NCI-H1694 treated with DMSO at 0.1 percent for 48 hours (cell line): ENCODE results near the gene EXOC3.
"Not testable (repeated sequence)": the region's sequence is repeated elsewhere in the genome, so short reads cannot be mapped to it uniquely, and the experiment has no call there.

Experiments used
- DNase-seq: peaks from one replicate; lab custom pipeline; 2025; lab: John Stamatoyannopoulos, UW

Gene EXOC3

DNA sequence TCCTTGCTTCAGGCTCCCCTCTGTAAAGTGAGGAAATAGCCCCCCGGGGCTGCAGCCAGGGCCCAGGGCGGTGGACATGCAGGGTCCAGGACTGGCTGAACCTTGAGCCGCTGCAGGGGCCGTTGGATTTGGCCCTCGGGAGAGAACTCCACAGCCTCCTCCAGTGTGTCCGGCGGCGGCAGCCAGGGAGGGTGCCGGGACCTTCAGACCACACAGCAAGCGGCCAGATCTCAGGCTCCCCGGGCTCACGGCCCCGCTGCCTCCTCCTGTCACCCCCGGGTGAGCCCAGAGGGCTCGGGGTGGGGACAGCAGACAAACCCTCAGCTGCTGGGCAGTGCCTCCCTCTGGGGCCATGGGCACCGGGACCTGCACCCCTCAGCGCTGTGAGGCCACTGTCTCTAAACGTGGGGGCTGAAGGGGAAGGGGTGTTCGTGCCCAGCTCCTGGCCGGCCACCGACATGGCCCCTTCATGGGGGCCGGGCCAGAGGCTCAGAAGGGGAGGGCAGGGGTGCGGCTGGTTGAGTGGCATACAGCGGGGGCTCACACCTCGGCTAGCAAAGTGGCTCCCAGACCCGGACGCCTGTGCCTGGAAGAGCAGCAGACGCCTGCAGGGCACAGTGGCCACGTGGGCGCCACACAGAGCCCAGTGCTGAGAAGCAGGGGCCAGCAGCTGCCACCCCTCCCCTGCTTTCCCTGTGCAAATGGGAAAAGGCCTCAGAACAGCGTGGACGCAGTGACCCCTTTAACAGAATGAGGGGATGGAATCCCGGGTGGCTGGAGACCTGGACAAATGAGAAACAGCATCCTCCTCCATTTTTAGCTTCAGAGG, 61.6 kb downstream of the EXOC3 start:
- DNase-seq = no peak

DNA sequence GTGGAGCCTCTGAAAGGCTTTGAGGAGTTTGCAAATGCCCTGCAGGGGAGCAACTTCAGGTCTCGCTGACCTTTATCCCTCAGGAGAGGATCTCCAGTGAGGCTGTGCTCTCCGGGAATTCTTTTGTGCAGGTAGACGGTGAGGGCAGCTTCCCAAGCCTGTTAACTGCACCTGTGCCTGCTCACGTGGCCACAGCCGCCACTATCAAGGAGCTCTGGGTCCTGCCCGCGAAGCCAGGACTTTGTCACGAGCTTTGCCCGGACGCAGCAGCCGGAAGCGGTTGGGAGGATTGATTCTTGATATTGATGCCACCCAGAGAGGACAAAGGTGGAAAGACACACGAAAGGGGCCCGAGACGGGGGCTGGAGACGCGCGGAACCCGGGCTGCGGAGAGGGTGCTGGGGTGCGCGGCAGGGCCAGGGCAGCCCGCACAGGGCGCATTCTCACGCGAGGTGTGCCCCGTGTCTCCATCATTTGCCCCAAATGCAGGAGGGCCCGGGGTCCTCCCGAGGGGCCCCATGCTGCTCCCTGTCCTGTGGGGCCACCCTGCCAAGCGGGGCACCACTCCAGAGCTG, 63.1 kb downstream of the EXOC3 start:
- no peak for DNase-seq

DNA sequence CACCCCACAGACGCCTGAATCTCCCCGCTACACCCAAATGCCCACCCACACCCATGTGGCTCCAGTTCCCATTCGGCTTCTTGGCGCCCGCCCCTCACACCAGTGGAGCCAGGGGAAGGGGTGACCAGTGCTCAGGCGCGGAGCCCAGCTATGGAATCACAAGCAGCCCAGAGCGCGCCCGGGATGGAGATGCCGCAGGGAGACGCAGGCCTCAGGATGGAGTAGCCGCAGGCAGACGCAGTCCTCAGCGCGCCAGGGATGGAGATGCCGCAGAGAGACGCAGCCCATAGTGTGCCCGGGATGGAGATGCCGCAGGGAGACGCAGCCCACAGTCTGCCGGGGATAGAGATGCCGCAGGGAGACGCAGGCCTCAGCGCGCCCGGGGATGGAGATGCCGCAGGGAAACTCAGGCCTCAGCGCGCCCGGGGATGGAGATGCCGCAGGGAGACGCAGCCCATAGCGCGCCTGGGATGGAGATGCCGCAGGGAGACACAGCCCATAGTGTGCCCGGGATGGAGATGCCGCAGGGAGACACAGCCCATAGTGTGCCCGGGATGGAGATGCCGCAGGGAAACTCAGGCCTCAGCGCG, 65.1 kb downstream of the EXOC3 start:
- not testable (repeated sequence) for DNase-seq

DNA sequence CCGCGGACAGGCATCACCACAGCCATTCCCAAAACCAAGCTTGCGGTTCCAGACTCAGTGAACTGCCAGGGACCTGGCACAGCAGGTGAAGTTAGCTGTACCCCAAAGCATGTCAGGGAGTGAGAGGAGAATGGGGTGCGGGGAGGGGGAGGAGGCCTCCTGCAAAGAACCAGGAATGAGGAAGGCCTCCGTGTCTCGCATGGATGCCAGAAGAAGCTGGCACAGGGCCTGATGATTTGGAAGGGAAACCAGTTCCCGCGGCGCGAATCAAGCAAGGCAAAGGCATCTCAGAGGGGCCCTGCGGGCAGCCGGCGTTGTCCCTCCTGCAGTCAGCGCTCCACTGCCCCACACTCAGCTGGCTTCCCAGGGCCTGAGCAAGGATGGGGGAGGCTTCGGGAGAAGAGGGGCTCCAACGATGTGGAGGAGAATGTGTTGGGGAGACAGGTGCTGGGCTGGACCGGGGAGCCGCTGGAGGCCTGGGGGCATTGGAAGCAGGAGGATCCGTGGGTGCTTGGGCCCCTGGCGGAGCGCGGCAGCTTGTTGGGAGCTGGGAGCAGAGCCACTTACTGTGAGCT, 66.7 kb downstream of the EXOC3 start:
- DNase-seq = no peak

DNA sequence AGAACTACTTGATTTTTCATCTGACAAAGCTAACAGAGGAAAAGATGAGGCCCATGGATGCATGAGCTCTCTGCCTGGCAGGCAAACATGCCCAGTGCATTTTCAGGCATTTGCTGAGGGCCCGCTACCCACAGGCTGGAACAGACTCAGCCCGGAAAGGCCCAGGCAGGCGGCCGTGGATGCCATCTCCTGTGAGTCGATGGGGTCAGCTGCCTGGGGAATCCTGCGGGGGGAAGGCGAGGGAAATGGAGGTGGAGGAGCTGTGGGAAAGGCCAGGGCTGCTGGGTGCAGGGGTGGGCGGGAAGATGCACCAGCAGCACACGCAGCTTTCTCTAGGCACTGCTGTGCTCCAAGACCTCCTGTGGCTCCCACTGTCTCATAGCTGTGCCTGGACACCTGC, 67.5 kb downstream of the EXOC3 start:
- DNase-seq = no peak

DNA sequence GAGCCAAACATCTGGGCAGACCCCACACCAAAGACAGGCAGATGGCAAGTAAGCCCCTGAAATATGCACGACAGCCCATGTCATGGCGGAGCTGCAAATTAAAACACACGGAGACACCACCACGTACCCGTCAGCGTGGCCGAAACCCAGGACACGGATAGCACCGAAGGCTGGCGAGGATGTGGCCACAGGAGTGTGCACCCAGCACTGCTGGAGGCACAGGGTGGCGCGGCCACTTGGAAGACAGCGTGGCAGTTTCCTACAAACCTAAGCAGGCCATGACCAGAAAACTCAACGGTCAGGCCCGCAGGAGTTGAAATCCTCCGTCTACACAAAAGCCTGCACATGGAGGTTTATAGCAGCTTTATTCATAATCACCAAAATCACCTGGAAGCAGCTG, 68.5 kb downstream of the EXOC3 start:
- DNase-seq = no peak

DNA sequence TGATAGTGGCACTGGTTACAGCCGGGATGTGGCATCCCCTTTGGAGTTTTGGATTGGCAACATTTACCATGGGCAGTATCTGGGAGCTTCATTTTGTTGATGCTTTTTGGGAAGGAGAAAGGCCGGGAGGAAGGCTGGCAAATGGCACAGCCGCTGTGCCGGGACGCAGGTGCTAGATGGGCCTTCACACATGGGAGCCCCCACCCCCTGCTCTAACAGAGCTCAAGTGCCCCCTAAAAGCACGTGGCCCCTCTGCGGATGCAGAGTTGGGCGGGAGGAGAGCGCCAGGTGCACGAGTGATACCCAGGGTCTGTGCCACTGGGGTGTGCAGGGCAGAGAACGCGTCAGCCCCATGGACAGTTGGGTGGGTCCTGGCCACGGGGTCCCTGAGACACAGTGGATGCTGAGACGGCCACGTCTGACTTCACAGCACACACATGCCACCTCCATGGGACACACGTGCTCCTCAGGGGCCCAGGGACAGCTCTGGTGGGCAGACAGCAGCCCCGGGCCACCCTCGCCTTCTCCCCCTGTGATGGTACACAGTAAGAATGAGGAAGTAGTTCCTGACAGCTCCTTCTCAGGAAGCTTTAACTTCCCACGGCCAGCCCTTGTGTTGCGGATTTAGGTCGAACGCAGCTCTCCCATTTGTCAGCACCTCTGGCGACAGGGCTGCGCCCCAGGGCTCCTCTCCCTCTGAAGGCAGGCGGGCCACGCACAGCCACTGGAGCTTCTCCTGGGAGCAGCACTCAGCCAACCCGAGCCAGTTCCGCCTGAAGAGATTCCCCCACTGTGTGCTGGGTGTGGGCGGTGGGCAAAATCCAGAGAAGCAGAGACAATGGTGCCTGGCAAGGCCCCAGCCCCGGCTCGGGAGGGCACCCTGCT, 70.5 kb downstream of the EXOC3 start:
- DNase-seq = no peak

DNA sequence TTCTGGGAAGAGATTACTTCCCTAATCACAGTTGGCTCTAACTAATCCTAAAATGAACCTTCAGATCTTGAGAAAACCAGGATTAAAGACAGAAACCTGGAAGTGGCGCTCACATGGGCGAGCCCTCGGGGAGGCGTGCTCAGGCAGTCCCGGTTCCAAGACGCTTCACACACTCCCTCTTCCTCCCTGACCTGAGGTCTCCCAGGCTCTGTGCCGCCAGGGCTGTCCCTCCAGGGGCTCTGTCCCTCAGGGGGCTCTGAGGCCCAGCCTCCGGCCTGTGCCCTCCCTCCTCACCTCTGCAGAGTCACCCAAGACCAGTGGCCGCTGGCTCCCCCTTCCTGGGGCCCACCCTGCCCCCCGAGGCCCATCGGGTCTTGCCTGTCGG, 71.1 kb downstream of the EXOC3 start:
- DNase-seq = no peak

DNA sequence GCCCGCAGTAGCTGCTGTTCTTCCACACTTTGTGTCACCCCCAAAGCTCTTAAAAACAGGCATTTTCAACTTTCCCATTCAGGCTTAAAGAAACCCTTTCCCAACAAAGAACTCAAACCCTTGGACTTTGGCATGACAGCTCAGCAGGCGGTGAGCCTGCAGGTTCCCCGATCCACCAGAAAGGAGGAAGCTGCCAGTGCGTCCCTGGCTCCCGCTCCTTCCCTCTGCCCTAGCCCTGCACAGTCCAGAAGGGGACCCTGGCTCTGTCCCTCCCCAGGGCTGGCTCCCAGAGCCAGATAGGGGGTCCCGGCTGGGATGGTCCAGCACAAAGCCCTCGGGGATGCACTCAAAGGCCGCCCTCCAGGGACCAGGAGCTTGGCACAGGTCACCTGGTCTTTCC, 71.7 kb downstream of the EXOC3 start:
- no peak for DNase-seq

DNA sequence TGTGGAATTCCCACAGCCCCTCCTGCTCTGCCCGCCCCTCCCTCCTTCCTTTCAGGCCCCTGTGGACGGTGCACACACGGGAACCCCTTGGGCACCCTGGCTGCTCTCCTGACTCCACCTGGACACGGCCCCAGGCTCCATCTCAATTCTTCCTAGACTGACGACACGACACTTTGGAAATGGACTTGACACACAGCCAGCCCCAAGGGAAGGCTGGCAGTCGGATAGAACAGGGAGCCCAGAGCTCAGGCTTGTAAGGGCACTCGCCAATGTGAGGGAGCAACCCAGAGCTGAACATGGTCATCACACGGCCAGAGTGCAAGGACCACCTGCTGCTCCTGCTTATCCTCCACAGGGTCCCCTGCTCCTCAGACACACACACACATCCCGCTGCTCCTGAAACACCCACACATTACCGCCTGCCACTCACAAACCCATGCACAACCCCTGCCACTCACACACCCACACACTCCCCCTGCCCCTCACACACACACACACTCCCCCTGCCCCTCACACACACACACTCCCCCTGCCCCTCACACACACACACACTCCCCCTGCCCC, 72.4 kb downstream of the EXOC3 start:
- DNase-seq = no peak

DNA sequence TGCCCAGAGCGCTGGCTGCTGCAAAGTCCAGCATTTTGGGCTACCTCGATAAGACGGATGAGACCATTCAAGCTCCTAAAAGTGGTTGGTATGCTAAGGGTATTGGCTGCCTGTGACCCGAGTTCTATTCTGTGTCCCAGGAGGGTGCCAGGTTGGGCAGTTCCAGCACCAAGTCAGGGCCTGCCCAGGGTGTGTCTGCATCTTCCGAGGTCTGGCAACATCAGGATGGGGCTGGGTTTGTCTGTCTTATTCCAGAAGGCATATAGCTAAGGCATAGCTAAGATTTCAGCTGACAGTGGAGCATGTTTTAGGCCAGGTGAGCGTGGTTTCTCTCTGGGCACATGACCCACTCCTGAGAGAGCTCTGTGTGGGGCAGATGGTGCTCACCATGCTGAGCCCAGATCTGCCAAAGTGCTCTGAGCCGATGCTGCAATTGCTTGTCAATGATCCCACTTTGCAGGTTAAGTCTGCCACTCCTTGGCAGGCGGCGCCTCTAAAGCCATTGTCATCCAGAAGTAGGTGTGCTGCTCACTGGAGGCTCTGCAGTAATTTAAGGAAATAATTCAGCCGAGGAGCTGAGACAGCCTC, 73.5 kb downstream of the EXOC3 start:
- DNase-seq = no peak
